ENCODE measurements around the gene ARHGDIG. TPM values are rescaled to one million over a fixed set of nuclear protein-coding genes. Genes with fewer than 3 reads are reported as not detected.

Gene ARHGDIG
- total RNA-seq, 2 experiments from 2014 or later = 0.42 TPM; not detected in 1

GRCh38 chr16:280005-280460 is 358 bp upstream of the ARHGDIG start:
- H3K27me3 Mint-ChIP-seq = peaks cover 30% of the 10 kb centered on the region
- H3K27ac ChIP-seq (ENCODE audit: low read depth in 1 of 2, low read length in 2 of 2) = no peak overlapping the region
- H3K4me3 ChIP-seq (ENCODE audit: low read length) = no peak overlapping the region
- intact Hi-C loops (cut with DNase I, micrococcal nuclease) = no loop called here
- no peaks in the 10 kb centered on the region for H3K36me3 ChIP-seq (ENCODE audit: insufficient read depth, low read length)
- no peak overlapping the region for H3K4me3 Mint-ChIP-seq
- POLR2A ChIA-PET = no interaction called here
- no peak for TF ChIP-seq CTCF (IDR thresholded peaks at IDR 0.05)
- H3K27me3 ChIP-seq (ENCODE audit: control insufficient read depth in 1 of 2, insufficient read depth in 2 of 2, low read length in 2 of 2) = peaks cover 14 to 18% of the 10 kb centered on the region in 2 experiments
- peaks cover 7% of the 10 kb centered on the region for H3K4me1 Mint-ChIP-seq (ENCODE audit: low read depth)
- ATAC-seq (ENCODE audit: poor library complexity) (no peak), DNase-seq (no peak)
- H3K27ac Mint-ChIP-seq = no peak overlapping the region
- no peaks in the 10 kb centered on the region for H3K9me3 Mint-ChIP-seq
- H3K36me3 Mint-ChIP-seq (ENCODE audit: low read depth) = no peaks in the 10 kb centered on the region
- H3K9me3 ChIP-seq (ENCODE audit: control insufficient read depth in 1 of 2, insufficient read depth in 1 of 2, low read length in 2 of 2) = peaks cover 0 to 12% of the 10 kb centered on the region in 2 experiments
- peaks cover 31% of the 10 kb centered on the region for H3K4me1 ChIP-seq (ENCODE audit: insufficient read depth, low read length)
- CTCF ChIA-PET = no interaction called here

- H3K4me1 Mint-ChIP-seq (ENCODE audit: low read depth) = peaks cover 7% of the 10 kb centered on the region
- intact Hi-C loops (cut with DNase I, micrococcal nuclease) = no loop called here
These were observed 734 bp downstream of the ARHGDIG start for GRCh38 chr16:280991-281659.

DNA sequence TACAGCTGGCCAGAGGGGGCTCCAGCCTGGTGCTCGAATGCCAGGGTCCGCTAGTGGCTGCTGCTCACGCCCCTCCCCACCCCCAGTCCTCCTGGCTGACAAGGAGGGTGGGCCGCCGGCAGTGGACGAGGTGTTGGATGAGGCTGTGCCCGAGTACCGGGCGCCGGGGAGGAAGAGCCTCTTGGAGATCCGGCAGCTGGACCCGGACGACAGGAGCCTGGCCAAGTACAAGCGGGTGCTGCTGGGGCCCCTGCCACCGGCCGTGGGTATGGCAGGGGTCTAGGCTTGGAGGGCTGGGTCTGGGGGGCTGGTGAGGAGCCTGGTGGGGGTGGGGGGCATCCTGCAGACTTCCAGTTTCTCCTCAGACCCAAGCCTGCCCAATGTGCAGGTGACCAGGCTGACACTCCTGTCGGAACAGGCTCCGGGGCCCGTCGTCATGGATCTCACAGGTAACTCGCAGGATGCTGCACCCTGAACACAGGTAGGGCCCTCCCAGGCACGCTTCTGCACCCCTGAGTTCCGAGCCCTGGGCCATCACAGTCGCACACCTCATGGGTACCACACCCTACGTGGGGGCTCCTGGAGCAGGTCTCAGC is 1.4 kb downstream of the ARHGDIG start:
- Mint-ChIP-seq H3K27ac (no peak overlapping the region), H3K4me1 (ENCODE audit: low read depth) (peaks cover 7% of the 10 kb centered on the region), H3K9me3 (no peaks in the 10 kb centered on the region), H3K36me3 (ENCODE audit: low read depth) (peaks cover 4% of the 10 kb centered on the region), H3K27me3 (peaks cover 20% of the 10 kb centered on the region), H3K4me3 (no peak overlapping the region)
- intact Hi-C loops (cut with DNase I, micrococcal nuclease) = no loop called here
- no peak for TF ChIP-seq CTCF (IDR thresholded peaks at IDR 0.05)
- ChIA-PET CTCF (no interaction called here), POLR2A (no interaction called here)
- peaks cover 10 to 11% of the 10 kb centered on the region in 2 experiments for H3K27me3 ChIP-seq (ENCODE audit: control insufficient read depth in 1 of 2, insufficient read depth in 2 of 2, low read length in 2 of 2)
- peaks cover 0 to 23% of the 10 kb centered on the region in 2 experiments for H3K9me3 ChIP-seq (ENCODE audit: control insufficient read depth in 1 of 2, insufficient read depth in 1 of 2, low read length in 2 of 2)
- DNase-seq = no peak
- H3K36me3 ChIP-seq (ENCODE audit: insufficient read depth, low read length) = no peaks in the 10 kb centered on the region
- no peak overlapping the region for H3K4me3 ChIP-seq (ENCODE audit: low read length)
- H3K4me1 ChIP-seq (ENCODE audit: insufficient read depth, low read length) = peaks cover 28% of the 10 kb centered on the region
- ATAC-seq (ENCODE audit: poor library complexity) = no peak
- no peak overlapping the region for H3K27ac ChIP-seq (ENCODE audit: low read depth in 1 of 2, low read length in 2 of 2)

More at GRCh38 chr16:280991-281659, 734 bp downstream of the ARHGDIG start:
- Histone ChIP-seq H3K4me1 (ENCODE audit: insufficient read depth, low read length) (peaks cover 28% of the 10 kb centered on the region), H3K4me3 (ENCODE audit: low read length) (no peak overlapping the region), H3K9me3 (ENCODE audit: control insufficient read depth in 1 of 2, insufficient read depth in 1 of 2, low read length in 2 of 2) (peaks cover 0 to 17% of the 10 kb centered on the region in 2 experiments), H3K27ac (ENCODE audit: low read depth in 1 of 2, low read length in 2 of 2) (no peak overlapping the region), H3K36me3 (ENCODE audit: insufficient read depth, low read length) (no peaks in the 10 kb centered on the region), H3K27me3 (ENCODE audit: control insufficient read depth in 1 of 2, insufficient read depth in 2 of 2, low read length in 2 of 2) (peaks cover 12 to 15% of the 10 kb centered on the region in 2 experiments)
- Mint-ChIP-seq H3K4me3 (no peak overlapping the region), H3K27ac (no peak overlapping the region), H3K27me3 (peaks cover 26% of the 10 kb centered on the region), H3K36me3 (ENCODE audit: low read depth) (no peaks in the 10 kb centered on the region), H3K9me3 (no peaks in the 10 kb centered on the region)
- ATAC-seq (ENCODE audit: poor library complexity) (no peak), DNase-seq (no peak)
- POLR2A ChIA-PET = no interaction called here
- CTCF ChIA-PET = no interaction called here
- no peak for TF ChIP-seq CTCF (IDR thresholded peaks at IDR 0.05)
